GM06990 (cell line): ENCODE measurements around the gene KMO.

Experiments
- DNase-seq: peaks from one replicate; pipeline ENCODE4 v3.0.0-alpha.2; 2011; ENCODE audit not compliant: insufficient read length; ENCODE audit errors: extremely low read depth
- H3K27me3 ChIP-seq: replicated peaks from 2 replicates; pipeline ENCODE4 v1.6.0; 2011; ENCODE audit warnings: low read length; ENCODE audit not compliant: control insufficient read depth, insufficient read depth
- H3K36me3 ChIP-seq: 2 replicates; pipeline ENCODE4 v1.5.1; 2011; ENCODE audit warnings: low read length; ENCODE audit not compliant: control insufficient read depth, insufficient read depth
- H3K4me3 ChIP-seq: replicated peaks from 2 replicates; pipeline ENCODE4 v1.5.1; 2011; ENCODE audit warnings: low read depth, mild to moderate bottlenecking, control low read depth, low read length
- TF ChIP-seq, protein P1 (sequence below): IDR thresholded peaks from 2 replicates; pipeline ENCODE4 v1.5.1; 2011; ENCODE audit warnings: low read length, control low read depth, mild to moderate bottlenecking, inconsistent platforms; ENCODE audit not compliant: insufficient read depth, poor library complexity, severe bottlenecking

Gene KMO

DNA sequence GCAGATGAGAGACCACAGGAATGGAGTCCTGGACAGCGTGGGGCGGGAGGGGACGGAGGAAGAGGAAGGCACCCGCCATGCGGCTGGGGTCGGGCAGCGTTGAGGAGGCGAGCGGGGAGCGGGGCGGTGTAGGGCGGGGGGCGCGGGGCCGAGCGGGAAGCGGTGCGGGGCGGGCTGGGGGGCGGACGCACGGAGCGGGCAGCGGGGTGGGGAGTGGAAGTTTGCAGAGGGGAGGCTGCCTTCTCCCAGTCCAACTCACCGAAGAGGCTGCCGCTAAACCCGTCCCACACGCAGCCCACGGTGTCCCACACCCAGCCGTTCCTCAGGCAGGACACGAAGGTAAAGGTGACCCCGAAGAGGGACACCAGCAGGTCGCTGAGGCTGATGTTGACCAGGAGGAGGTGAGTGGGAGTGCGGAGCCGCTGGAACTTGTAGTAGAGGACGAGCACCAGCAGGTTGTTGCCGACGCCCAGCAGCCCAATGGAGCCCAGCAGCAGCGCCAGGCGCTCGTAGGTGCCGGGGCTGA lies 107.5 kb downstream of the KMO start:
- Histone ChIP-seq H3K27me3 (no peaks in the 10 kb centered on the region), H3K36me3 (peaks cover 2% of the 10 kb centered on the region; the same call in 1 of the 2 replicates), H3K4me3 (peak overlapping the region; percentile 98)
- TF ChIP-seq, protein P1, sequence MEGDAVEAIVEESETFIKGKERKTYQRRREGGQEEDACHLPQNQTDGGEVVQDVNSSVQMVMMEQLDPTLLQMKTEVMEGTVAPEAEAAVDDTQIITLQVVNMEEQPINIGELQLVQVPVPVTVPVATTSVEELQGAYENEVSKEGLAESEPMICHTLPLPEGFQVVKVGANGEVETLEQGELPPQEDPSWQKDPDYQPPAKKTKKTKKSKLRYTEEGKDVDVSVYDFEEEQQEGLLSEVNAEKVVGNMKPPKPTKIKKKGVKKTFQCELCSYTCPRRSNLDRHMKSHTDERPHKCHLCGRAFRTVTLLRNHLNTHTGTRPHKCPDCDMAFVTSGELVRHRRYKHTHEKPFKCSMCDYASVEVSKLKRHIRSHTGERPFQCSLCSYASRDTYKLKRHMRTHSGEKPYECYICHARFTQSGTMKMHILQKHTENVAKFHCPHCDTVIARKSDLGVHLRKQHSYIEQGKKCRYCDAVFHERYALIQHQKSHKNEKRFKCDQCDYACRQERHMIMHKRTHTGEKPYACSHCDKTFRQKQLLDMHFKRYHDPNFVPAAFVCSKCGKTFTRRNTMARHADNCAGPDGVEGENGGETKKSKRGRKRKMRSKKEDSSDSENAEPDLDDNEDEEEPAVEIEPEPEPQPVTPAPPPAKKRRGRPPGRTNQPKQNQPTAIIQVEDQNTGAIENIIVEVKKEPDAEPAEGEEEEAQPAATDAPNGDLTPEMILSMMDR: no peak
- no peak for DNase-seq

DNA sequence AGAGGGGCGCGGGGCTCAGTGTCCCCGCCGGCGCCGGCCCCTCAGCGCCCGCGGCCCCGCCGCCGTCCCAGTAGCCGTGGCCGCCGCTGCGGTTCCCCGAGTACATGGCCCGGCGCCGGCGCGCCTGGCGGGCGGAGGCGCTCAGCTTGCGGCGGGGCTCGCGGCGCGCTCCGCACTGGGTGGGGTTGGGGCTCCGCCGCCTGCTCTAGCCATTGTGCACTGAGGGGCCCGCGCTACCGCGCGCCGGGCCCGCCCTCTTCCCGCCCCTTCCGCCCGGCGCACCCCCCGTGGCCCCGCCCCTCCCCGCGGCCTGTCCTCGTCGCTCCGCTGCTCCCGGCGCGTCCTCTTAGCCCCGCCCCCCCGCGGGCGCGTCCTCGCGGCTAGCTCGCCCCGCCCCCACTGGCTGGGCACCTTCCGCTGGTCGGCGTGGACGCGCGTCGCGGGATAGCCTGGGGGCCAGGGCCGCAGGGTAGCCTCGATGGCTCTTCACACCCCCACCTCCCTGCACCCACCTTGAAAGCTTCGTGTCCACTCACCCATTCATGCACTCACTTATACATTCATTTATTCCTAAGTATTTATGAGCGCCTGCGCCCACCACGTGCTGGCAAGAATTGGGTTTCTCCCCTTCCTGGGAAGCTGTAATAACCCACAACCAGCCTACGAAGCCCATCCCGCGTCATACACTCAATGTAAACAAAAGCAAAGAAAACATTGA lies 108.1 kb downstream of the KMO start, which contains the start of the genes CHML and OPN3:
Gene CHML, minus strand, starts transcription at position 221 of the 718 bp plus-strand sequence. CDS start 4,603 bp downstream, outside the sequence.
Gene OPN3, minus strand, starts transcription at position 221 of the 718 bp plus-strand sequence. Its CDS starts 115 bp downstream, at position 106.
- Histone ChIP-seq H3K4me3 (peak within 1 kb of the TSS; percentile 98), H3K27me3 (no peaks in the 10 kb centered on the region), H3K36me3 (peaks cover 2% of the 10 kb centered on the region; the same call in 1 of the 2 replicates)
- TF ChIP-seq, protein P1: no peak
- peak; percentile 94 for DNase-seq

DNA sequence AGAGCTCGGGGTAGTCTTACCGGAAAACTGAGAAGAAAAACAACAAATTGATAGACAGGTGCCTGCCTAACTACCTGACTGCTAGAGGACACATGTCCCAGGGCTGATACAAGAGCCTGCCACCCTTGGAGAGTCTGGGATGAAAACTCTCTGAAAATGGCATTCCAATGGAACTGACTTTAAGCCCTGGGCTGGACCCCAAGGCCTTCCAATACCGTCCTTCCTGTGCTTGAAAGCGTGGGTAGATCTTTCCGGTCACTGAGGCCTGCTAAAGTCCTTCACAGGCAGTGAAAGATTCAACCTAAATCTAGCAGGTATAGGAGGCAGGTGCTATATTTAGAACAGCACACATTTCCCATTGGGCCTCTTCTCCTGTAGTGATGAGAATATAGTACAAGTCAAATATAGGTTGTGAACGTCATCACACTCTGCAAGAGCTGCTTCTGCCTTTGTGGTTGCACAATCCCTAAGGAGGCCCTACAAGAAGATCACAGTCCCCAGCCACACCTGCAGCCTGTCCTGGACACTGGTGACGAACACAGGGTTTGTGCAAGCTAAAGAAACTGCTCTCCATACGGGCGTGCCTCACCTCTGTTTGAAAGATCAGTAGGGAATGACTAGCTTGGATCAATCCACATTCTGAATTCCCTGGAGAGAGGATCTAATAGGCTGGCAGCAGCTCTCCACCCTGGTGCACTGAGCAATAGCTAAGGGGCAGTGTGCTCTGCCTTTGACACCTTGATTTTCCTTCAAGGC lies 108.9 kb downstream of the KMO start:
- H3K36me3 ChIP-seq: peaks cover 2% of the 10 kb centered on the region; the same call in 1 of the 2 replicates
- TF ChIP-seq, protein P1: no peak
- no peak for DNase-seq
- no peaks in the 10 kb centered on the region for H3K27me3 ChIP-seq
- H3K4me3 ChIP-seq: no peak overlapping the region; the same call in 1 of the 2 replicates

DNA sequence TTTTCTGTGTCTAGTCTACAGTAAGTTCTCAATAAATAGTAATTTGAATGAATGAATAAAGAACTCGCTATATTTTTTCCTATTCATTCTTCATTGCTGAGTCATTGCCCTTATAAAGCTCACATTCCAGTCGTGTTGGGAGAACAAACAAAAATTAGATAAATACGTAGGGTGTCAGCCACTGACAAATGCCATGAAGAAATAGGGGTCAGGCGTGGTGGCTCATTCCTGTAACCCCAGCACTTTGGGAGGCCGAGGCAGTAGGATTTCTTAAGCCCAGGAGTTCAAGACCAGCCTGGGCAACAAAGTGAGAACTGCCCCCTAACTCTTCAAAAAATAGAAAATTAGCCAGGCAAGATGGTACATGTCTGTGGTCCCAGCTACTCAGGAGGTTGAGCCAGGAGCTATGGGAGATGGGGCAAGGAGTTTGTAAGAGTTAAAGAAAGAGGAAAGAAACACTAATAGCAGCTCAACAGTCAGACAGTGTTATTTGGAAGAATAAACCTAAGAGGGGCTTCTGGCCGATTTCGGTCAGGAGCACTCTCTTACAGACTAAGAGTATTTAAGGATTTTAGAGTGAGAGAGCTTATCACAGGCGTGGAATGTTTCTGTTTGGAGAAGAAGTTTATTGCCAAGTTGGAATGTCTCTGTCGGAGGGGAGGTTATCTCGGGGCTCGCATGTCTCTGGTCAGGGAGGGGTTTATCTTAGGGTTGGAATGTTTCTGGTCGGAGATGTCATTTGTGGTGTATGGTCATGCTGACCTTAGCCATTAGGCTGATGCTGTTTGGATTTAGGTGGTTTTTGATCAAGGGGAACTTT lies 109.8 kb downstream of the KMO start:
- TF ChIP-seq, protein P1: no peak
- peaks cover 2% of the 10 kb centered on the region; the same call in 1 of the 2 replicates for H3K36me3 ChIP-seq
- H3K27me3 ChIP-seq: no peaks in the 10 kb centered on the region
- H3K4me3 ChIP-seq: no peak overlapping the region
- no peak for DNase-seq

DNA sequence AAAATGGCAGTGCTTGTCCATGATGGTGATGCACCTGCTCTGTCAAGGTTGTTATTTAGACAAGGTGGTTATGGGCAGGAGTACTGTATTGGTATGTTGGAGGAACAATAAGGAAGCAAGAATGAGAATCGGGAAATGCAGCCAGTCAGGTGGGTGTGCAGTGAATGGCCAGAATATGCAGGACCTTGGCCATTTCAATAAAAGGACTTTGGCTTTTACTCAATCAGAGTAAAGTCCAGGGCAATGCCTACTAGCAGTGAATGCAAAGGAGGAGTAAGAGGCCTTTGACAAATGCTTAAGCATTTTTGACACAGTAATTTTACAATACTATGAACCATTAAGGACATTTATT lies 110.4 kb downstream of the KMO start:
- TF ChIP-seq, protein P1: no peak
- no peaks in the 10 kb centered on the region for H3K27me3 ChIP-seq
- H3K4me3 ChIP-seq: no peak overlapping the region
- H3K36me3 ChIP-seq: peaks cover 2% of the 10 kb centered on the region; the same call in 1 of the 2 replicates
- DNase-seq: no peak
